ENCODE measurements around the gene UTP20.

DNA sequence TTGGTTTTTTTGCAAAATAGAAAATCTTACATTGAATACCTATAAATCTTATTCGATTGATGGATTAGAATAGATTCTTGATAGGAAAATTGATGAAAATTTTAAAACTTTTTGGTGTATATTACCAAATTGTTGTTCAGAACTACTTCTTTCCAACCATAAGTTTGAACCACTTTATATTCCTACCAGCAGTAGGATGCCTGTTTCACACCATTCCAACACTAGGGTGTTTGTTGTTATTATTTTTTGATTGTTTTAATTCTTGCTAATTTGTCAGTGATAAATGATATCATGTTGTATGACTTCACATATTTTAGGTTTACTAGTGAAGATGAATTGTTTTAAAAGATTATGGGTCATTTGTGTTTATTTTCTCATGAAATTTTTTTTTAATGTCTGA, 43.4 kb downstream of the UTP20 start:
- TF ChIP-seq POLR2A (IDR thresholded peaks at IDR 0.05) (no peak), POLR2AphosphoS5 (IDR thresholded peaks at IDR 0.05) (no peak), CTCF (IDR thresholded peaks at IDR 0.05) (no peak)
